IPS DF 4.7 (cell line): Measurements from ENCODE around the gene P3H2.

Experiments
- DNase-seq: peaks from one replicate; pipeline ENCODE4 v3.0.0-alpha.2; 2013; ENCODE audit warnings: low spot score; ENCODE audit errors: extremely low read depth

Gene P3H2

GRCh38 chr3:190055773-190056172, 64.9 kb downstream of the P3H2 start:
- no peak for DNase-seq

GRCh38 chr3:190053919-190054672, 66.6 kb downstream of the P3H2 start:
- no peak for DNase-seq

DNA sequence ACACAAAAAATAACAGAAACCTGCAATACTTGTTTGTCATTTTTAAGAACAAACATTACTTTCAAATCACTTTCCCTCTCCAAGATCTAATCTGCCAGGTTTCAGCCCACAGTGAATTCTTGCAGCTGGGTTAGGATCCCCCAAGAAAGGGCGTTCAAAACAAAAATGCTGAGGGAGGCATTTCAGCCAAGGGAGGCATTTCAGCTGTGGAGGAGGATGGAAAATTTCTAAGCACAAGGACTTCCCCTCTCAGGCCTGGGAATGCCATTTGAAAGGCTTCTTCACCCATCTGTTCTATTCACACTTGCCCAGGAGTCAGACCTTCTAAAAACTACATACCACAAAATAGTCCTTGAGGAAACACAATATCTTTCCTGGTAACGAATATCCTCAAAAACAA, 69.1 kb downstream of the P3H2 start:
- DNase-seq = no peak

- no peak for DNase-seq
Observed at GRCh38 chr3:190048932-190049441, 71.7 kb downstream of the P3H2 start.

- no peak for DNase-seq
Observed at GRCh38 chr3:190044974-190045373, 75.7 kb downstream of the P3H2 start.

DNA sequence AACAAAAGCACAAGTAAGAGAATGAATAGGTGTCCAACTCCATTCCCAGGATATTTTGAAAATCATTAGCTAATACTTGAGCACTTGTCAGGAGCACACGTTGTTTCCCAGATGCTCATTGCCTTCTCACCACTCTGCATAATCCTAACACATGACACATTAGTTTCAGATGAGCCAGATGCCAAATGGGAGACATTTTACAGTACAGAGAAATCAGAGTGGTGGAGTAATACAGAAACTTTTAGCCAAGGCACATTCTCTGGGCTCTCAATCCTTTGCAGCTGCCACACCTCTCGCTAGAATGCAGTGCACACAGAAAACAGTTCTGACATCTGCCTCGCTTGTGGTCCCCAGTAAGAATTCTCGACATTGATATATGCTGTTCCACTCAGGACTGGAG, 76.6 kb downstream of the P3H2 start:
- DNase-seq = no peak

DNA sequence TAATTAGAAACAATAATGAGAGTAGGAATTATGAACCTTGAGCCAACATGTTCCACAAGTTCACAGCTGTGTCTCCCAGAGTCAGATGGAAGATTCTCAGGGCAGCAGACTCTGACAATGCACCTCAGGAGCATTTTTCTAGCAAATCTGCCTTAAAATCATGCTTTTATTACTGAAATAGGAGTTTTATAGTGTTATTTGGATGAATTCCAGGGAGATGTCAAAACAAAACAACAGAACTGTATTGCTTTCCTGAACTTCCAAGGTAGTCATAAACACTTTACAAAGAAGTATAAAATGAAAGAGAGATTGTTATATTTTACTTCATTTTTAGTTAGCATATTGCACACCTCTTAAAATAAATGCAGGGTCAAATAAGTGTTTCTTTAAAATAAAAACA, 77.0 kb downstream of the P3H2 start:
- no peak for DNase-seq

DNA sequence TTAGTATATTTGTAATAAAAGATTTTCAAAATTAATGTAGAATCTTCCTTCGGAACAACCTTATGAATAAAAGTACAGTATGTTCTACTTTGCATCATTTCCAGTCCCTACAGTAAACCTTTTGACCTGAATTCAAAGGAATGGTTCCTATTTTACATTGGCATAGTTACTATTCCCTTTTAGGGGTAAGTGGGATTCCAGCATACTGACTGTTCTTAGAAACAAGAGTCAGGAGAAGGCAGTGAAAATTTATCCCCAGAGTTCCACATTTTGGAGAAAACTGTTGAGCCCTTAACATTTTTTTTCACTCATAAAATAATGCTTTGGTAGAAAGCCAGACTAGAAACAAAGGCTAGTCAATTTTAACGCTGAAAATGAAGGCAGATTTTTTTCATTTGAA, 78.1 kb downstream of the P3H2 start:
- no peak for DNase-seq

DNA sequence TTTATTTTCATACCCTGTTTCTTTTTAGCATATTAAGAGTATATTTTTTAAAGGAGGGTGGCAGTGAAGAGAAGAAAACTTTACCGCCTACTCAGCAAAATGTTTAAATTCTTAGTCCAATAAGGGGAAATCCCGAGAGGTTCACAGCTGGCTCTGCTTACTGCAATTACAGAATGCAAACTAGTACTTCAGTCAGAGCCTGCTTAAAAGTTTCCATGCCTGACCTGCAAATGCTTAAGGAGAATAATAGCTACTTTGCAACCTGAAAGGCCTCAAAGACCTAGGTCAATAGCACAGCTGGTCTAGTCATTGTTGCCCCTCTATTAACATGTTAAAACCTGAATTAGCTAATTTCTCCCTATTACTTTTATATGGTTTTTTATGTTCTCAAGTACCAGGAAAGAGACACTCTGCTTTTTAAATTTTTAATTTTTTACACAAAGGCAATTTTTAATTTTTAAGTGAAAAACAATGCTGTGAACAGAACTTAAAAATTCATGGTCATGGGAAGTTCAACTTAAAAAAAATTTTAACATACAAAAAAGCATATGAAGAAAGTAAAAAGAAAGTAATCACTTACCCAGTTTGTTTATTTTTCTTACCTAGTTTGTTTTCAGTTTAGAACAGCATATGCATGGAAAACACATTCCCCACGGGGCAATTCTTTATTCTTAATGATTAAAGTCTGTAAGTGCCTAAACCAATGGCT, 79.2 kb downstream of the P3H2 start:
- DNase-seq = peak; percentile 83

DNA sequence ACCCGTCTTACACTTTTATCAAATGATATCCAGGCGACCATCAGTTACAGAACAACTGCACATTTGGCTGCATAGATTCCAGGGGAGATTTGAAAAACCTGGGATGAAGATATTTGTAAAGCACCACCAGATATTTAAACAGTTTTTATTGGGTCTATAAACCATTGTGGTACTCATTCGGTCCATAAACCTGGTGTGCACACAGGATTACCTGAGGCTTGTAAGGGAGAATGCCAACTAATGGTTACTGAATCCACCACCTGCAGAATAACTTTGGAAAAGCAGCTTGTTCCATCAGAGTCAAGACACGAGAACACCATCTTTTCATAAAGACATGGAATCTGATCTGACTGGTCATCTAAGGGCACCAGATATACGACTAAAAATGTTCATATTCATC, 80.6 kb downstream of the P3H2 start:
- DNase-seq = no peak

GRCh38 chr3:190038050-190038933, 82.4 kb downstream of the P3H2 start:
- no peak for DNase-seq

DNA sequence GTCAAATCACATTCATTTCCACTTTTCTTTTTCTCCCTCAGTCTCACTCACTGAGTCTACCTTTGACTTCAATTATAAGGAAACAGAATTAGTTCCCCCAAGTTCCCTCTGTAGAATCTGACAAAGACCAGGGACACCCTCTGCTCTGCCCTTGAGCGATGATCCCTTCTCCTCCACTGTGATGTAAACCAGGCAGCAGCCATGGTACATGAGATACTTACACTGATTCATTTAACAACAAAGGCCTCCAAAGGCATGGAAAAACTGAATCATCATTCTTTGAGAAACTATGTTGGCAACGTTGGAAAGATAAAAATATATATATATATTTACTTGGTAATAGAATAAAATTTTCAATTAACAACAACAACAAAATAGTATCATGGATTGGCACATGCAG, 84.1 kb downstream of the P3H2 start:
- no peak for DNase-seq

DNA sequence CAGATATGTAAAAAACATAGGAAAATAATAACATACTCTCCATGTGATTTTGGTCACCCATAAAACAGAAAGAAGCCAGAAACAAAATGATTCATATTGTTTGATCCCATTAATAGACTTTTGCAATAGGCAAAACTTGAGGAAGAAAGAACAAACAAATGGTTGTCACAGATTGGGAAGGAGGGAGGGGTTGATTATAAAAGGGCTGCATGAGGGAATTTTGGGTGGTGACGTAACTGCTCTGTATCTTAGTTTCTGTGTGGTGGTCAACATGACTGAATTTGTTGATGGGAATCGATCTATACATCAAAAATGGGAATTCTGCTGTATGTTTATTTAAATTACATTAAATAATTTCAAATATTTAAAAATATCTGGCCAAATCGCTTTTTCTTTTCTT, 86.3 kb downstream of the P3H2 start:
- no peak for DNase-seq

DNA sequence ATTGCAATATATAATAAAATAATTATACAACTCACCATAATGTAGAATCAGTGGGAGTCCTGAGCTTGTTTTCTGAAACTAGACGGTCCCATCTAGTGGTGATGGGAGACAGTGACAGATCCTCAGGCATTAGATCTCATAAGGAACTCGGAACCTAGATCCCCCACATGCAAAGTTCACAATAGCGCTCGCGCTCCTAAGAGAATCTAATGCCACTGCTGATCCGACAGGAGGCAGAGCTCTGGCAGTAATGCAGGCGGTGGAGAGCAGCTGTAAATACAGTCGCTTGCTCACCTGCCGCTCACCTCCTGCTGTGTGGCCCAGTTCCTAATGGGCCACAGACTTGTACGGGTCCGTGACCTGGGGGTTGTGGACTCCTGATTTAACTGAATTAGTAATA, 87.8 kb downstream of the P3H2 start:
- no peak for DNase-seq

GRCh38 chr3:190031887-190032752, 88.6 kb downstream of the P3H2 start:
- DNase-seq = no peak

GRCh38 chr3:190027116-190027515, 93.6 kb downstream of the P3H2 start:
- DNase-seq = no peak

GRCh38 chr3:190026154-190026553, 94.5 kb downstream of the P3H2 start:
- no peak for DNase-seq

- DNase-seq = no peak
Observed at GRCh38 chr3:190024912-190025311, 95.8 kb downstream of the P3H2 start.

GRCh38 chr3:190019844-190020243, 100.9 kb downstream of the P3H2 start:
- no peak for DNase-seq

DNA sequence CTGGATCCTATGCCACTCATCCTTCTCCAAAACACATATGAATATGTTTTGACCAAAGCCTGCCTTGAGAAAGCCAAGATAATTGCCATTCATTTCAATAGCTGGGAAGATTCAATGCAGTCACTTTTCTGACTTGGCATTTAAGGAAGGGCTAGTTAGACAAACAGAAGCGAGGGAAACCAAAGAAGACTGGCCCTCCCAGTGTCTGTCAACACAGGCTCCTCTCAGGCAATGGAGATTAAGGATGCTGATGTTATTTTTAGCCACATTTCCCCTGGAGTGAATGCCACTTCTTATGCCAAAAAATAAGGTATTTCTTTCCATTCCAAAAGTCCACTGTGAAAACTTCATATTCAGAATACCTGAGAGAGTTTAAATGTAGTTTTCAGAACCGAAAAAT, 101.7 kb downstream of the P3H2 start:
- no peak for DNase-seq

DNA sequence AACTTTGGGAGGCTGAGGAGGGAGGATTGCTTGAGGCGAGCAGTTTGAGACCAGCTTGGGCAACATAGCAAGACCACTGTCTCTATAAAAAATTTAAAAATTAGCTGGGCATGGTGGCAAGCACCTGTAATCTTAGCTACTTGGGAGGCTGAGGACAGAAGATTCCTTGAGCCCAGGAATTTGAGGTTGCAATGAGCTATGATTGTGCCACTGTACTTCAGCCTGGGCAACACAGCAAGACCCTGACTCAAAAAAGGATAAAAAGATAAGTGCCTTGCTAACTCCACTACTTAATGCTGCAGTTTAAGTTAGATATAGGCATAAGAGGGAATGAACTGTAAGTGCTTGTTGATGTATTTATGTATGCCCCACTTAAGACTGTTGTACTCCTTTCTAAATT, 102.2 kb downstream of the P3H2 start:
- DNase-seq = no peak
